IMR-90 (cell line): ENCODE measurements around the gene TMED10. TPM values are rescaled to one million over a fixed set of nuclear protein-coding genes. Genes with fewer than 3 reads are reported as not detected.

ENCODE experiments used
- ATAC-seq: fragments of 200-7000 bp; cut with Tn5 transposase; 2 replicates; pipeline ENCODE4 v1.9.1; 2020; ENCODE audit warnings: low read depth, mild to moderate bottlenecking, moderate library complexity
- BruUV-seq: library from RNA; stranded (reverse); fragments of 400-500 nt; replicated peaks from 2 replicates; lab custom pipeline; 2021; lab: Mats Ljungman, UMichigan
- CTCF ChIA-PET: fragments of 300-600 bp; formaldehyde crosslinking; extraction: SDS; loops from one replicate; lab custom pipeline; 2021; ENCODE audit warnings: antibody characterized with exemption; lab: Yijun Ruan, JAX
- POLR2A ChIA-PET: fragments of 300-600 bp; sonication (Branson Sonifier 250); formaldehyde crosslinking; loops from one replicate; lab custom pipeline; 2022; ENCODE audit warnings: antibody characterized with exemption; ENCODE audit not compliant: unreplicated experiment; lab: Charles Lee
- DNase-seq: peaks from one replicate; pipeline ENCODE4 v3.0.0; 2013
- H2AFZ ChIP-seq: replicated peaks from 2 replicates; pipeline ENCODE3; 2013; ENCODE audit warnings: low read length, mild to moderate bottlenecking; ENCODE audit not compliant: poor library complexity
- H2AK5ac ChIP-seq: 2 replicates; pipeline ENCODE4 v1.6.1; 2013; ENCODE audit warnings: low read depth, low read length, inconsistent platforms
- H2AK9ac ChIP-seq: replicated peaks from 2 replicates; pipeline ENCODE3; 2013; ENCODE audit warnings: mild to moderate bottlenecking, low read depth, low read length, moderate library complexity; ENCODE audit not compliant: poor library complexity
- H2BK120ac ChIP-seq: 2 replicates; pipeline ENCODE4 v1.6.1; 2013; ENCODE audit warnings: low read depth, low read length, inconsistent platforms
- H2BK15ac ChIP-seq: 3 replicates; pipeline ENCODE4 v1.6.1; 2013; ENCODE audit warnings: low read depth, low read length, inconsistent platforms
- H2BK20ac ChIP-seq: 2 replicates; pipeline ENCODE4 v1.6.1; 2013; ENCODE audit warnings: low read depth, mild to moderate bottlenecking, inconsistent platforms, low read length, moderate library complexity
- H2BK5ac ChIP-seq: 2 replicates; pipeline ENCODE4 v1.6.1; 2013; ENCODE audit warnings: mild to moderate bottlenecking, low read depth, low read length, inconsistent platforms; ENCODE audit not compliant: poor library complexity, severe bottlenecking
- H3K14ac ChIP-seq: replicated peaks from 2 replicates; pipeline ENCODE4 v1.6.1; 2013; ENCODE audit warnings: low read depth, low read length, inconsistent platforms
- H3K18ac ChIP-seq: 2 replicates; pipeline ENCODE4 v1.6.1; 2013; ENCODE audit warnings: low read depth, low read length, control low read depth
- H3K23ac ChIP-seq: 2 replicates; pipeline ENCODE4 v1.6.1; 2013; ENCODE audit warnings: low read depth, low read length, inconsistent platforms
- H3K27ac ChIP-seq: 2 replicates; pipeline ENCODE4 v1.5.1; 2013; ENCODE audit warnings: mild to moderate bottlenecking, control low read depth, low read length; ENCODE audit not compliant: insufficient read depth
- H3K27me3 ChIP-seq: 2 replicates; pipeline ENCODE4 v1.6.1; 2013; ENCODE audit warnings: low read length; ENCODE audit not compliant: control insufficient read depth, insufficient read depth
- H3K36me3 ChIP-seq: 2 replicates; pipeline ENCODE4 v1.6.1; 2013; ENCODE audit warnings: low read length, mixed read lengths; ENCODE audit not compliant: control insufficient read depth, insufficient read depth
- H3K4ac ChIP-seq: 2 replicates; pipeline ENCODE4 v1.6.1; 2013; ENCODE audit warnings: low read depth, low read length, inconsistent platforms
- H3K4me1 ChIP-seq: 2 replicates; pipeline ENCODE4 v1.6.1; 2013; ENCODE audit warnings: low read length, mixed read lengths; ENCODE audit not compliant: control insufficient read depth, insufficient read depth
- H3K4me2 ChIP-seq: 2 replicates; pipeline ENCODE4 v1.6.1; 2013; ENCODE audit warnings: low read depth, mild to moderate bottlenecking, control low read depth, low read length, moderate library complexity
- H3K4me3 ChIP-seq: 2 replicates; pipeline ENCODE4 v1.5.1; 2013; ENCODE audit warnings: low read depth, mild to moderate bottlenecking, control low read depth, low read length, moderate library complexity; ENCODE audit not compliant: insufficient read depth
- H3K56ac ChIP-seq: 2 replicates; pipeline ENCODE4 v1.6.1; 2013; ENCODE audit warnings: low read length, inconsistent platforms; ENCODE audit not compliant: insufficient read depth; ENCODE audit errors: extremely low read depth
- H3K79me1 ChIP-seq, 2 experiments: 2 replicates each; pipeline ENCODE4 v1.6.1; 2013; ENCODE audit warnings: low read length in 2 of 2, inconsistent platforms in 1 of 2, low read depth in 1 of 2
- H3K9ac ChIP-seq: 2 replicates; pipeline ENCODE4 v1.6.1; 2013; ENCODE audit warnings: low read depth, low read length, control low read depth
- H3K9me1 ChIP-seq: 2 replicates; pipeline ENCODE4 v1.6.1; 2013; ENCODE audit warnings: low read length, inconsistent platforms; ENCODE audit not compliant: insufficient read depth
- H3K9me3 ChIP-seq: 2 replicates; pipeline ENCODE4 v1.6.1; 2013; ENCODE audit warnings: low read length; ENCODE audit not compliant: control insufficient read depth, insufficient read depth
- H4K20me1 ChIP-seq: 2 replicates; pipeline ENCODE4 v1.6.1; 2013; ENCODE audit warnings: low read length, inconsistent platforms; ENCODE audit not compliant: insufficient read depth
- H4K5ac ChIP-seq: 2 replicates; pipeline ENCODE4 v1.6.1; 2013; ENCODE audit warnings: mild to moderate bottlenecking, low read depth, low read length, control low read depth
- H4K8ac ChIP-seq, 2 experiments: 2 replicates each; pipeline ENCODE4 v1.6.1; 2013; ENCODE audit warnings: low read depth in 2 of 2, low read length in 2 of 2, control low read depth in 1 of 2, inconsistent platforms in 1 of 2
- H4K91ac ChIP-seq: 2 replicates; pipeline ENCODE4 v1.6.1; 2013; ENCODE audit warnings: low read depth, low read length, inconsistent platforms; ENCODE audit not compliant: insufficient read depth
- BHLHE40 ChIP-seq: fragments of 150-350 bp; IDR thresholded peaks from 2 replicates; pipeline ENCODE4 v1.6.1; 2016; ENCODE audit warnings: mild to moderate bottlenecking, low read depth, low read length
- CEBPB ChIP-seq: IDR thresholded peaks from 2 replicates; pipeline ENCODE4 v1.6.1; 2012; ENCODE audit warnings: low read depth, low read length, improper control_type of control experiment
- CHD1 ChIP-seq: IDR thresholded peaks from 2 replicates; pipeline ENCODE4 v1.6.1; 2012; ENCODE audit warnings: low read depth, low read length, improper control_type of control experiment
- FOS ChIP-seq: fragments of 150-350 bp; IDR thresholded peaks from 2 replicates; pipeline ENCODE4 v1.6.1; 2016; ENCODE audit warnings: low read depth, low read length
- MAFK ChIP-seq: IDR thresholded peaks from 2 replicates; pipeline ENCODE4 v1.6.1; 2012; ENCODE audit warnings: low read depth, low read length, improper control_type of control experiment
- MAZ ChIP-seq: IDR thresholded peaks from 2 replicates; pipeline ENCODE4 v1.6.1; 2012; ENCODE audit warnings: low read depth, mild to moderate bottlenecking, low read length, improper control_type of control experiment, moderate library complexity, borderline replicate concordance
- MXI1 ChIP-seq: IDR thresholded peaks from 2 replicates; pipeline ENCODE4 v1.6.1; 2012; ENCODE audit warnings: low read depth, mild to moderate bottlenecking, low read length, moderate library complexity, borderline replicate concordance
- NFE2L2 ChIP-seq: fragments of 150-350 bp; IDR thresholded peaks from 2 replicates; pipeline ENCODE4 v1.6.1; 2016; ENCODE audit warnings: low read depth, mild to moderate bottlenecking, low read length
- RFX5 ChIP-seq: IDR thresholded peaks from 2 replicates; pipeline ENCODE4 v1.8.0; 2012; ENCODE audit warnings: low read depth, mild to moderate bottlenecking, low read length, moderate library complexity
- SMC3 ChIP-seq: fragments of 150-350 bp; IDR thresholded peaks from 2 replicates; pipeline ENCODE4 v1.6.1; 2016; ENCODE audit warnings: low read depth, mild to moderate bottlenecking, antibody characterized with exemption, low read length, moderate library complexity
- WGBS, 2 experiments: methylation state at CpG; one replicate each; pipeline versions ENCODE4 v1.1.5 to v1.1.7; 2013; ENCODE audit warnings: missing lambda C conversion rate in 2 of 2; ENCODE audit not compliant: insufficient read length in 1 of 2; ENCODE audit errors: extremely low coverage in 2 of 2; 5-methylcytosine and 5-hydroxymethylcytosine counted together
- dilution Hi-C: fragments of 300-500 bp; cut with HindIII; formaldehyde crosslinking; loops from one replicate; pipeline ENCODE4 v1.14.3; 2018; ENCODE audit warnings: low sequenced_read_pairs; ENCODE audit not compliant: unreplicated experiment
- in situ Hi-C: fragments of 300-500 bp; cut with MboI; formaldehyde crosslinking; loops from 3 replicates; pipeline ENCODE4 v1.14.3; 2019; ENCODE audit warnings: low sequenced_read_pairs, inconsistent platforms, mixed read lengths
- intact Hi-C: fragments of 100-400 bp; cut with micrococcal nuclease; formaldehyde crosslinking; loops from 2 replicates; pipeline ENCODE4 v1.10.0; 2022
- polyA plus RNA-seq, 3 experiments: library from polyadenylated mRNA; depleted of rRNA; stranded (reverse); fragments of >200 nt; gene quantifications; 2 replicates each; pipeline ENCODE4 v1.2.3, GENCODE V29; 2012; ENCODE audit warnings: low replicate concordance in 1 of 3
- total RNA-seq: library from RNA; depleted of rRNA; stranded (reverse); fragments of >200 nt; gene quantifications from 2 replicates; pipeline ENCODE4 v1.2.3, GENCODE V29; 2012
- TF ChIP-seq, protein P1 (sequence below): fragments of 150-350 bp; IDR thresholded peaks from 2 replicates; pipeline ENCODE4 v1.6.1; 2017; ENCODE audit warnings: mild to moderate bottlenecking, antibody characterized with exemption, low read length, low read depth
- TF ChIP-seq, protein P2 (sequence below): fragments of 150-350 bp; IDR thresholded peaks from 2 replicates; pipeline ENCODE4 v1.6.1; 2016; ENCODE audit warnings: low read depth, mild to moderate bottlenecking, low read length, moderate library complexity, borderline replicate concordance

TMED10 gene
- total and polyA plus RNA-seq, 2 of the 4 experiments (the other 2 are of a cell fraction): 254 to 441 TPM

DNA sequence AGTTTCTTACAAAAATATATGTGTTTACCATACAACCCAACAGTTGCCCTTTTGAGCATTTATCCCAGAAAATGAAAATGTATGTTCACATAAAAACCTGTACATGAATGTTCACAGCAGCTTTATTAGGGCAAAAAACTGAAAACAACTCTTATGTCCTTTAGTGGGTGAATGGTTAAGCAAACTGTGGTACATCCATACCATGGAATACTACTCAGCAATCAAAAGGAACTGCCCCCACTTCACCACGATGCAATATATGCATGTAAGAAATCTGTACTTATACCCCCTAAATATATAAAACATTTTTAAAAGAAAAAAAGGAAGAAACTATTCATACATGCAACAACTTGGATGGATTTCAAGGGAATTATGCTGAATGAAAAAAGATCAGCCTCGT is 42.8 kb downstream of the TMED10 start:
- Histone ChIP-seq H3K27me3 (no peaks in the 10 kb centered on the region), H3K9me1 (no peaks in the 10 kb centered on the region), H4K91ac (no peak overlapping the region), H3K9me3 (no peaks in the 10 kb centered on the region; the same call in 1 of the 2 replicates), H4K8ac (no peak overlapping the region), H2AFZ (no peak overlapping the region), H2BK120ac (no peak overlapping the region), H4K5ac (no peak overlapping the region), H3K79me1 (peaks cover 0 to 1% of the 10 kb centered on the region in 2 experiments; a peak in 2 of 4 replicates), H2BK20ac (no peak overlapping the region), H3K9ac (no peak overlapping the region), H3K23ac (no peak overlapping the region), H3K18ac (no peak overlapping the region), H3K4me2 (no peak overlapping the region), H3K14ac (no peak overlapping the region), H2AK9ac (no peak overlapping the region), H2AK5ac (no peak overlapping the region), H3K4ac (no peak overlapping the region), H4K20me1 (no peaks in the 10 kb centered on the region), H2BK15ac (no peak overlapping the region), H3K4me1 (peaks cover 2% of the 10 kb centered on the region; the same call in 1 of the 2 replicates), H3K27ac (no peak overlapping the region), H3K56ac (no peak overlapping the region), H3K4me3 (no peak overlapping the region), H3K36me3 (peaks cover 14% of the 10 kb centered on the region), H2BK5ac (no peak overlapping the region)
- in situ Hi-C loops: loop anchor here (5.0 to 10.0 kb wide), 2 partner anchors 169 to 351 kb away; no protein-coding TSS in a partner anchor
- no peak for DNase-seq
- TF ChIP-seq, protein P1, sequence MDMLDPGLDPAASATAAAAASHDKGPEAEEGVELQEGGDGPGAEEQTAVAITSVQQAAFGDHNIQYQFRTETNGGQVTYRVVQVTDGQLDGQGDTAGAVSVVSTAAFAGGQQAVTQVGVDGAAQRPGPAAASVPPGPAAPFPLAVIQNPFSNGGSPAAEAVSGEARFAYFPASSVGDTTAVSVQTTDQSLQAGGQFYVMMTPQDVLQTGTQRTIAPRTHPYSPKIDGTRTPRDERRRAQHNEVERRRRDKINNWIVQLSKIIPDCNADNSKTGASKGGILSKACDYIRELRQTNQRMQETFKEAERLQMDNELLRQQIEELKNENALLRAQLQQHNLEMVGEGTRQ: no peak
- TF ChIP-seq MXI1: no peak
- no peak for TF ChIP-seq CEBPB
- no peak for TF ChIP-seq MAZ
- no peak for TF ChIP-seq CHD1
- TF ChIP-seq, protein P2, sequence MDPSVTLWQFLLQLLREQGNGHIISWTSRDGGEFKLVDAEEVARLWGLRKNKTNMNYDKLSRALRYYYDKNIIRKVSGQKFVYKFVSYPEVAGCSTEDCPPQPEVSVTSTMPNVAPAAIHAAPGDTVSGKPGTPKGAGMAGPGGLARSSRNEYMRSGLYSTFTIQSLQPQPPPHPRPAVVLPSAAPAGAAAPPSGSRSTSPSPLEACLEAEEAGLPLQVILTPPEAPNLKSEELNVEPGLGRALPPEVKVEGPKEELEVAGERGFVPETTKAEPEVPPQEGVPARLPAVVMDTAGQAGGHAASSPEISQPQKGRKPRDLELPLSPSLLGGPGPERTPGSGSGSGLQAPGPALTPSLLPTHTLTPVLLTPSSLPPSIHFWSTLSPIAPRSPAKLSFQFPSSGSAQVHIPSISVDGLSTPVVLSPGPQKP: no peak
- TF ChIP-seq NFE2L2: no peak
- TF ChIP-seq FOS: no peak
- no peak for TF ChIP-seq SMC3
- TF ChIP-seq MAFK: no peak
- TF ChIP-seq RFX5: no peak
- no peak for TF ChIP-seq BHLHE40
- dilution Hi-C loops: loop anchor here (25.0 kb wide), 1 partner anchor 179 kb away; no protein-coding TSS in a partner anchor
- BruUV-seq: no TSS peak
- ChIA-PET POLR2A (no interaction called here), CTCF (no interaction called here)
- WGBS, 2 experiments: no CpG with 5 or more reads among the region's 2 CpGs
- intact Hi-C loops: loop anchor here (2.0 kb wide), 2 partner anchors 293 to 355 kb away; no protein-coding TSS in a partner anchor
- ATAC-seq: no peak
